Panc1 (cell line): ENCODE measurements around the gene PCDHGB2. TPM values are rescaled to one million over a fixed set of nuclear protein-coding genes. Genes with fewer than 3 reads are reported as not detected.

Experiments used
- ATAC-seq: fragments of 200-7000 bp; cut with Tn5 transposase; 2 replicates; pipeline ENCODE4 v1.9.1; 2020; ENCODE audit warnings: mild to moderate bottlenecking, moderate library complexity
- BruUV-seq: library from RNA; stranded (reverse); fragments of 400-500 nt; replicated peaks from 2 replicates; lab custom pipeline; 2021; lab: Mats Ljungman, UMichigan
- CTCF ChIA-PET: fragments of 300-600 bp; sonication (Branson Sonifier 250); formaldehyde crosslinking; loops from one replicate; lab custom pipeline; 2022; ENCODE audit warnings: antibody characterized with exemption; lab: Charles Lee
- POLR2A ChIA-PET: fragments of 300-600 bp; sonication (Branson Sonifier 250); formaldehyde crosslinking; loops from one replicate; lab custom pipeline; 2022; ENCODE audit warnings: antibody characterized with exemption; lab: Charles Lee
- DNase-seq: peaks from one replicate; pipeline ENCODE4 v3.0.0-alpha.2; 2010; ENCODE audit warnings: low read depth, low spot score
- H3K27ac ChIP-seq: 2 replicates; pipeline ENCODE4 v1.5.1; 2011; ENCODE audit warnings: mild to moderate bottlenecking, low read length, inconsistent platforms
- H3K27me3 ChIP-seq: fragments of 200-500 bp; sonication (Bioruptor generic); 2 replicates; pipeline ENCODE4 v1.6.0; 2014; ENCODE audit warnings: low read length, inconsistent platforms; ENCODE audit not compliant: control insufficient read depth, insufficient read depth
- H3K36me3 ChIP-seq: fragments of 200-500 bp; sonication (Bioruptor generic); 2 replicates; pipeline ENCODE4 v1.5.1; 2014; ENCODE audit warnings: inconsistent platforms, mild to moderate bottlenecking, low read length, moderate library complexity; ENCODE audit not compliant: control insufficient read depth, insufficient read depth
- H3K4me1 ChIP-seq: 2 replicates; pipeline ENCODE4 v1.5.1; 2011; ENCODE audit warnings: inconsistent platforms, mild to moderate bottlenecking, low read length, moderate library complexity; ENCODE audit not compliant: control insufficient read depth, insufficient read depth
- H3K4me3 ChIP-seq, 2 experiments: 2 replicates each; pipeline ENCODE4 v1.5.1; 2011 to 2012; ENCODE audit warnings: low read depth in 2 of 2, low read length in 2 of 2, mild to moderate bottlenecking in 2 of 2, inconsistent platforms in 1 of 2, moderate library complexity in 1 of 2
- H3K9me3 ChIP-seq: fragments of 200-500 bp; sonication (Bioruptor generic); 2 replicates; pipeline ENCODE4 v1.5.1; 2014; ENCODE audit warnings: low read depth, mild to moderate bottlenecking, inconsistent platforms, low read length, moderate library complexity; ENCODE audit not compliant: control insufficient read depth, insufficient read depth
- POLR2AphosphoS5 ChIP-seq: IDR thresholded peaks from 2 replicates; pipeline ENCODE4 v1.6.1; 2012; ENCODE audit warnings: mild to moderate bottlenecking, low read depth, low read length, moderate library complexity
- REST ChIP-seq, 2 experiments: IDR thresholded peaks; 2 replicates each; pipeline ENCODE4 v1.6.1; 2011 to 2012; ENCODE audit warnings: low read depth in 2 of 2, control low read depth in 1 of 2, low read length in 1 of 2, mild to moderate bottlenecking in 1 of 2, moderate library complexity in 1 of 2; ENCODE audit not compliant: insufficient read depth in 1 of 2
- SIN3A ChIP-seq: IDR thresholded peaks from 2 replicates; pipeline ENCODE4 v1.6.1; 2012; ENCODE audit warnings: low read depth, mild to moderate bottlenecking, low read length, moderate library complexity, borderline replicate concordance; ENCODE audit not compliant: insufficient read depth
- TCF7L2 ChIP-seq: IDR thresholded peaks from 2 replicates; pipeline ENCODE4 v1.6.1; 2011; ENCODE audit warnings: mild to moderate bottlenecking, low read depth, low read length, inconsistent platforms
- in situ Hi-C: cut with HindIII; loops from 2 replicates; pipeline ENCODE4 v1.10.0; 2016; ENCODE audit warnings: low sequenced_read_pairs, low pct_unique_long_range_greater_than_20kb
- intact Hi-C: fragments of 100-400 bp; cut with micrococcal nuclease; formaldehyde crosslinking; loops from one replicate; pipeline ENCODE4 v1.10.0; 2022; ENCODE audit not compliant: unreplicated experiment
- total RNA-seq: library from RNA; stranded (reverse); gene quantifications from one replicate; pipeline ENCODE4 v1.2.1, GENCODE V29; 2021; ENCODE audit not compliant: unreplicated experiment
- TF ChIP-seq, protein P1 (sequence below): fragments of 450-650 bp; IDR thresholded peaks from 2 replicates; pipeline ENCODE4 v1.5.1; 2017; ENCODE audit warnings: mild to moderate bottlenecking

The PCDHGB2 gene
- total RNA-seq, 1 experiment from 2014 or later = 5.3 TPM

GRCh38 chr5:141409598-141410306 lies 50.0 kb downstream of the PCDHGB2 start:
- Histone ChIP-seq H3K9me3 (no peaks in the 10 kb centered on the region), H3K36me3 (no peaks in the 10 kb centered on the region), H3K4me1 (no peaks in the 10 kb centered on the region), H3K27ac (no peak overlapping the region), H3K27me3 (no peaks in the 10 kb centered on the region), H3K4me3 (no peak overlapping the region)
- intact Hi-C loops (loop anchor here (5.0 to 10.0 kb wide), 2 partner anchors 45 to 187 kb away; partner anchors contain the start of genes PCDHB14 and PCDHGA5), in situ Hi-C loops (no loop called here)
- POLR2A ChIA-PET = no interaction called here
- TF ChIP-seq REST (IDR thresholded peaks at IDR 0.05; ENCODE audit: insufficient read depth in 1 of 2, low read depth in 2 of 2, low read length in 1 of 2) = no peak
- no peak for TF ChIP-seq TCF7L2
- TF ChIP-seq, protein P1, sequence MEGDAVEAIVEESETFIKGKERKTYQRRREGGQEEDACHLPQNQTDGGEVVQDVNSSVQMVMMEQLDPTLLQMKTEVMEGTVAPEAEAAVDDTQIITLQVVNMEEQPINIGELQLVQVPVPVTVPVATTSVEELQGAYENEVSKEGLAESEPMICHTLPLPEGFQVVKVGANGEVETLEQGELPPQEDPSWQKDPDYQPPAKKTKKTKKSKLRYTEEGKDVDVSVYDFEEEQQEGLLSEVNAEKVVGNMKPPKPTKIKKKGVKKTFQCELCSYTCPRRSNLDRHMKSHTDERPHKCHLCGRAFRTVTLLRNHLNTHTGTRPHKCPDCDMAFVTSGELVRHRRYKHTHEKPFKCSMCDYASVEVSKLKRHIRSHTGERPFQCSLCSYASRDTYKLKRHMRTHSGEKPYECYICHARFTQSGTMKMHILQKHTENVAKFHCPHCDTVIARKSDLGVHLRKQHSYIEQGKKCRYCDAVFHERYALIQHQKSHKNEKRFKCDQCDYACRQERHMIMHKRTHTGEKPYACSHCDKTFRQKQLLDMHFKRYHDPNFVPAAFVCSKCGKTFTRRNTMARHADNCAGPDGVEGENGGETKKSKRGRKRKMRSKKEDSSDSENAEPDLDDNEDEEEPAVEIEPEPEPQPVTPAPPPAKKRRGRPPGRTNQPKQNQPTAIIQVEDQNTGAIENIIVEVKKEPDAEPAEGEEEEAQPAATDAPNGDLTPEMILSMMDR = no peak
- no peak for TF ChIP-seq POLR2AphosphoS5
- TF ChIP-seq SIN3A = no peak
- no peak for DNase-seq
- BruUV-seq = no TSS peak
- CTCF ChIA-PET = no interaction called here
- ATAC-seq = no peak

DNA sequence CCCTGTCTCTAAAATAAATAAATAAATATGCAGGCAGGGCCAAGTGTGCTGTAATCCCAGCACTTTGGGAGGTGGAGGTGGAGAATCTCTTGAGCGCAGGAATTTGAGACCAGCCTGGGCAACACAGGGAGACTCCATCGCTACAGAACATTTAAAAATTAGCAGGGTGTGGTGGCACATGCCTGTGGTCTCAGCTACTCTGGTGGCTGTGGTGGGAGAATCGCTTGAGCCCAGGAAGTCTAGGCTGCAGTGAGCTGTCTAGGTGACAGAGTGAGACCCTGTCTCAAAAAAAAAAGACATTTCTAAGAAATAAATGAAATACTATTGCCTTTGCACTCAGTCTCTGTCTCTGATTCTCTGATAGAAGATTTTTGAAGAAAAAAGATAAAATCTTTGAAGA lies 51.8 kb downstream of the PCDHGB2 start:
- DNase-seq (no peak), ATAC-seq (no peak)
- H3K36me3 ChIP-seq = no peaks in the 10 kb centered on the region
- POLR2A ChIA-PET = no interaction called here
- BruUV-seq = no TSS peak
- no peaks in the 10 kb centered on the region for H3K27me3 ChIP-seq
- H3K27ac ChIP-seq = no peak overlapping the region
- in situ Hi-C loops = no loop called here
- intact Hi-C loops = loop anchor here (5.0 to 10.0 kb wide), 2 partner anchors 47 to 189 kb away; partner anchors contain the start of genes PCDHB14 and PCDHGA5
- TF ChIP-seq POLR2AphosphoS5 = no peak
- no peak for TF ChIP-seq REST (IDR thresholded peaks at IDR 0.05; ENCODE audit: insufficient read depth in 1 of 2, low read depth in 2 of 2, low read length in 1 of 2)
- TF ChIP-seq, protein P1 = no peak
- no peak for TF ChIP-seq TCF7L2
- TF ChIP-seq SIN3A = no peak
- CTCF ChIA-PET = no interaction called here
- no peaks in the 10 kb centered on the region for H3K9me3 ChIP-seq
- no peaks in the 10 kb centered on the region for H3K4me1 ChIP-seq
- no peak overlapping the region for H3K4me3 ChIP-seq
